Activated CD8-positive, alpha-beta memory T cell treated with anti-CD3 and anti-CD28 coated beads for 48 hours (primary cell): ENCODE measurements around the gene PNLIPRP3.

Experiments
- DNase-seq, 3 experiments: peaks; one replicate each; pipeline ENCODE4 v3.0.0-alpha.2; 2020; ENCODE audit warnings: low read depth in 2 of 3, low spot score in 2 of 3

PNLIPRP3 gene

GRCh38 chr10:116504786-116505185, 77.1 kb downstream of the PNLIPRP3 start:
- no peak for DNase-seq

GRCh38 chr10:116510565-116510964, 82.9 kb downstream of the PNLIPRP3 start:
- no peak for DNase-seq

GRCh38 chr10:116511365-116511764, 83.7 kb downstream of the PNLIPRP3 start:
- DNase-seq: no peak

GRCh38 chr10:116521424-116522290, 94.0 kb downstream of the PNLIPRP3 start:
- DNase-seq: no peak

- no peak for DNase-seq
These were observed 95.2 kb downstream of the PNLIPRP3 start for GRCh38 chr10:116522803-116523381.

GRCh38 chr10:116524736-116525135, 97.1 kb downstream of the PNLIPRP3 start:
- DNase-seq: no peak

- no peak for DNase-seq
These were observed 98.6 kb downstream of the PNLIPRP3 start for GRCh38 chr10:116526219-116526618.
